Measurements from ENCODE around the gene CUL4A.

The CUL4A gene

GRCh38 chr13:113273851-113274590 is 64.6 kb downstream of the CUL4A start:
- DNase-seq (ENCODE audit: low read depth), result peak; percentile 29
- H3K36me3 ChIP-seq (ENCODE audit: control insufficient read depth, insufficient read depth, low read length, severe bottlenecking), result peaks cover under 1% of the 10 kb centered on the region
- no peaks in the 10 kb centered on the region for H3K27me3 ChIP-seq (replicated peaks; ENCODE audit: control insufficient read depth, insufficient read depth, low read length)
- H3K9me3 ChIP-seq (ENCODE audit: control insufficient read depth, low read length), result no peaks in the 10 kb centered on the region
- H3K4me3 ChIP-seq (ENCODE audit: low read length), result no peak overlapping the region
- H3K4me1 ChIP-seq (ENCODE audit: control insufficient read depth, insufficient read depth, low read length), result peaks cover 26% of the 10 kb centered on the region
- no peak overlapping the region for H3K9ac ChIP-seq (ENCODE audit: low read length)

DNA sequence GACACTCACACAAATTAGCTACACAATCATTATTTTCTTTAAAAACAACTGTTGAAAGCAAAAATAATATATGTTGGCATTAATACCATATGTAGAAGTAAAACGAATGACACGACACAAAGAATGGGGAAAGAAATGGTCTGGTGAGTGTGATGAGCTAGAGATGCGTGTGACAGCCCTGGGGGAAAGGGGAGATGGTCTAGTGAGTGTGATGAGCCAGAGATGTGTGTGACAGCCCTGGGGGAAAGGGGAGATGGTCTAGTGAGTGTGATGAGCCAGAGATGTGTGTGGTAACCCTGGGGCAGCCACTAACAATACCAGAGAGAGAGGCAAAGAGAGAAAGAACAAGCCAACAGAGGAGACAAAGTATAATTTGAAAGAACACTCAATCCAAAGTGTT is 65.3 kb downstream of the CUL4A start:
- Histone ChIP-seq H3K36me3 (ENCODE audit: control insufficient read depth, insufficient read depth, low read length, severe bottlenecking) (no peaks in the 10 kb centered on the region), H3K27me3 (replicated peaks; ENCODE audit: control insufficient read depth, insufficient read depth, low read length) (no peaks in the 10 kb centered on the region), H3K9ac (ENCODE audit: low read length) (no peak overlapping the region), H3K9me3 (ENCODE audit: control insufficient read depth, low read length) (no peaks in the 10 kb centered on the region), H3K4me1 (ENCODE audit: control insufficient read depth, insufficient read depth, low read length) (peaks cover 26% of the 10 kb centered on the region), H3K4me3 (ENCODE audit: low read length) (no peak overlapping the region)
- no peak for DNase-seq (ENCODE audit: low read depth)

- no peaks in the 10 kb centered on the region for H3K36me3 ChIP-seq (ENCODE audit: control insufficient read depth, insufficient read depth, low read length, severe bottlenecking)
- DNase-seq (ENCODE audit: low read depth), result peak; percentile 70
- H3K9ac ChIP-seq (ENCODE audit: low read length), result no peak overlapping the region
- H3K9me3 ChIP-seq (ENCODE audit: control insufficient read depth, low read length), result no peaks in the 10 kb centered on the region
- no peaks in the 10 kb centered on the region for H3K27me3 ChIP-seq (replicated peaks; ENCODE audit: control insufficient read depth, insufficient read depth, low read length)
- H3K4me3 ChIP-seq (ENCODE audit: low read length), result no peak overlapping the region
- peaks cover 26% of the 10 kb centered on the region for H3K4me1 ChIP-seq (ENCODE audit: control insufficient read depth, insufficient read depth, low read length)
Measured at GRCh38 chr13:113275387-113275786, 66.0 kb downstream of the CUL4A start.

DNA sequence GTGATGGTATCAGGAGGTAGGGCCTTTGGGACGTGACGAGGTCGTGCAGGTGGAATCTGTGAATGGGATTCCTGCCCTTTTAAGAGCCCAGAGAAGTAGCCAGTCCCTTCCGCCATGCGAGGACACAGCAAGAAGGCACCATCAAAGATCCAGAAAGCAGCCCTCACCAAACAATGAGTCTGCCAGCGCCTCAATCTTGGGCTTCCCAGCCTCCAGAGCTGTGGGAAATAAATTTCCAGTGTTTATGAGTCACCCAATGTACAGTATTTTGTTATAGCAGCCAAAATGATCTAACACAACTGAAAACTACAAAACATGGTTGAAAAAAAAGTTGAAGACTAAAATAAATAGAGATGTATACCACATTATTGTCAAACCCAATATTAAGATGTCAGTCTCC is 70.7 kb downstream of the CUL4A start:
- Histone ChIP-seq H3K36me3 (ENCODE audit: control insufficient read depth, insufficient read depth, low read length, severe bottlenecking) (no peaks in the 10 kb centered on the region), H3K9me3 (ENCODE audit: control insufficient read depth, low read length) (no peaks in the 10 kb centered on the region), H3K27me3 (replicated peaks; ENCODE audit: control insufficient read depth, insufficient read depth, low read length) (peaks cover 13% of the 10 kb centered on the region), H3K9ac (ENCODE audit: low read length) (no peak overlapping the region), H3K4me1 (ENCODE audit: control insufficient read depth, insufficient read depth, low read length) (peaks cover 3% of the 10 kb centered on the region), H3K4me3 (ENCODE audit: low read length) (no peak overlapping the region)
- no peak for DNase-seq (ENCODE audit: low read depth)

DNA sequence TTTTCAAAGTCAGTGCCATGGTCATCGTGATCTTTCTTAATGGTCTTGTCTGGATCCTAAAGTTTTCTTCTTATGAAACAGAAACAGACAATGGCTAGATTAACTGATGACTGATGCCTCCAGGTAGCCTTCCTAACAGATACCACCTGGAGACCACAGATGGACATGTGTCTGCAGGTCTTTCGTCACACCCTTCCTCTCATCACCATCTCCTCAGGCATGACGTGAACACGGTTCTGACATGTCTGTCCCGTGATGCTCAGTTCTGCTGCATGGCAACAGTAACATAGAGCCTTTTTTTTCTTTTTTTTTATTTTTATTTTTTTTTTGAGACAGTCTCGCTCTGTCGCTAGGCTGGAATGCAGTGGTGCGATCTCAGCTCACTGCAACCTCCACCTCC is 74.5 kb downstream of the CUL4A start:
- H3K9ac ChIP-seq (ENCODE audit: low read length), result no peak overlapping the region
- no peaks in the 10 kb centered on the region for H3K9me3 ChIP-seq (ENCODE audit: control insufficient read depth, low read length)
- no peaks in the 10 kb centered on the region for H3K36me3 ChIP-seq (ENCODE audit: control insufficient read depth, insufficient read depth, low read length, severe bottlenecking)
- no peak overlapping the region for H3K4me3 ChIP-seq (ENCODE audit: low read length)
- H3K4me1 ChIP-seq (ENCODE audit: control insufficient read depth, insufficient read depth, low read length), result no peaks in the 10 kb centered on the region
- H3K27me3 ChIP-seq (replicated peaks; ENCODE audit: control insufficient read depth, insufficient read depth, low read length), result peaks cover 26% of the 10 kb centered on the region
- DNase-seq (ENCODE audit: low read depth), result no peak

- Histone ChIP-seq H3K9me3 (ENCODE audit: control insufficient read depth, low read length) (no peaks in the 10 kb centered on the region), H3K36me3 (ENCODE audit: control insufficient read depth, insufficient read depth, low read length, severe bottlenecking) (no peaks in the 10 kb centered on the region), H3K9ac (ENCODE audit: low read length) (no peak overlapping the region), H3K27me3 (replicated peaks; ENCODE audit: control insufficient read depth, insufficient read depth, low read length) (peaks cover 28% of the 10 kb centered on the region), H3K4me3 (ENCODE audit: low read length) (no peak overlapping the region), H3K4me1 (ENCODE audit: control insufficient read depth, insufficient read depth, low read length) (peaks cover 5% of the 10 kb centered on the region)
- no peak for DNase-seq (ENCODE audit: low read depth)
Measured at GRCh38 chr13:113288880-113289279, 79.5 kb downstream of the CUL4A start.

DNA sequence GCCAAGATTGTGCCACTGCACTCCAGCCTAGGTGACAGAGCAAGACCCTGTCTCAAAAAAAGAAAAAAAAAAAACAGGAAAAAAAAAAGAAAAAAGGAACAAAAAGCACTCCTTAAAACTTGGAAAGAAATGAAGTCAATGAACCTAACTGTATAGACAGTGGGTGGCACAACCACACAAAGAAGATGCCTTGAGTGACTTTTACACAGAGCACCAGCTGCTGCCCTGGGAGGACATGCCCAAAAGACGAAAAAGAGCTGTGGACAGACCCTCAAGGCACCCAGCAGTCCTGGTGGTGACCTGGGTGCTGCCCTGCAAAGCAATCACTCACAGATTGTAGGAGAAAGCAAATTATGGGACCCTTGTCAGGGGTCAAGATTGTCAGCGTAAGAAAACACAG is 81.7 kb downstream of the CUL4A start:
- H3K4me3 ChIP-seq (ENCODE audit: low read length), result no peak overlapping the region
- DNase-seq (ENCODE audit: low read depth), result no peak
- no peak overlapping the region for H3K9ac ChIP-seq (ENCODE audit: low read length)
- H3K27me3 ChIP-seq (replicated peaks; ENCODE audit: control insufficient read depth, insufficient read depth, low read length), result peaks cover 24% of the 10 kb centered on the region
- no peaks in the 10 kb centered on the region for H3K36me3 ChIP-seq (ENCODE audit: control insufficient read depth, insufficient read depth, low read length, severe bottlenecking)
- no peaks in the 10 kb centered on the region for H3K9me3 ChIP-seq (ENCODE audit: control insufficient read depth, low read length)
- H3K4me1 ChIP-seq (ENCODE audit: control insufficient read depth, insufficient read depth, low read length), result peaks cover 5% of the 10 kb centered on the region

- peak; percentile 68 for DNase-seq (ENCODE audit: low read depth)
- H3K36me3 ChIP-seq (ENCODE audit: control insufficient read depth, insufficient read depth, low read length, severe bottlenecking), result no peaks in the 10 kb centered on the region
- peaks cover 24% of the 10 kb centered on the region for H3K27me3 ChIP-seq (replicated peaks; ENCODE audit: control insufficient read depth, insufficient read depth, low read length)
- peak overlapping the region; percentile 72 for H3K4me3 ChIP-seq (ENCODE audit: low read length)
- H3K9me3 ChIP-seq (ENCODE audit: control insufficient read depth, low read length), result no peaks in the 10 kb centered on the region
- peaks cover 11% of the 10 kb centered on the region for H3K4me1 ChIP-seq (ENCODE audit: control insufficient read depth, insufficient read depth, low read length)
- H3K9ac ChIP-seq (ENCODE audit: low read length), result peak overlapping the region; percentile 62
Measured at GRCh38 chr13:113292021-113292862, 82.8 kb downstream of the CUL4A start.

- H3K36me3 ChIP-seq (ENCODE audit: control insufficient read depth, insufficient read depth, low read length, severe bottlenecking), result no peaks in the 10 kb centered on the region
- H3K9me3 ChIP-seq (ENCODE audit: control insufficient read depth, low read length), result no peaks in the 10 kb centered on the region
- no peak overlapping the region for H3K4me3 ChIP-seq (ENCODE audit: low read length)
- no peak overlapping the region for H3K9ac ChIP-seq (ENCODE audit: low read length)
- peaks cover 16% of the 10 kb centered on the region for H3K27me3 ChIP-seq (replicated peaks; ENCODE audit: control insufficient read depth, insufficient read depth, low read length)
- no peak for DNase-seq (ENCODE audit: low read depth)
- peaks cover 15% of the 10 kb centered on the region for H3K4me1 ChIP-seq (ENCODE audit: control insufficient read depth, insufficient read depth, low read length)
Measured at GRCh38 chr13:113293686-113294085, 84.3 kb downstream of the CUL4A start.

- Histone ChIP-seq H3K27me3 (replicated peaks; ENCODE audit: control insufficient read depth, insufficient read depth, low read length) (no peaks in the 10 kb centered on the region), H3K36me3 (ENCODE audit: control insufficient read depth, insufficient read depth, low read length, severe bottlenecking) (no peaks in the 10 kb centered on the region), H3K9ac (ENCODE audit: low read length) (no peak overlapping the region), H3K4me1 (ENCODE audit: control insufficient read depth, insufficient read depth, low read length) (peaks cover 24% of the 10 kb centered on the region), H3K9me3 (ENCODE audit: control insufficient read depth, low read length) (no peaks in the 10 kb centered on the region), H3K4me3 (ENCODE audit: low read length) (no peak overlapping the region)
- no peak for DNase-seq (ENCODE audit: low read depth)
Measured at GRCh38 chr13:113295776-113296175, 86.4 kb downstream of the CUL4A start.

DNA sequence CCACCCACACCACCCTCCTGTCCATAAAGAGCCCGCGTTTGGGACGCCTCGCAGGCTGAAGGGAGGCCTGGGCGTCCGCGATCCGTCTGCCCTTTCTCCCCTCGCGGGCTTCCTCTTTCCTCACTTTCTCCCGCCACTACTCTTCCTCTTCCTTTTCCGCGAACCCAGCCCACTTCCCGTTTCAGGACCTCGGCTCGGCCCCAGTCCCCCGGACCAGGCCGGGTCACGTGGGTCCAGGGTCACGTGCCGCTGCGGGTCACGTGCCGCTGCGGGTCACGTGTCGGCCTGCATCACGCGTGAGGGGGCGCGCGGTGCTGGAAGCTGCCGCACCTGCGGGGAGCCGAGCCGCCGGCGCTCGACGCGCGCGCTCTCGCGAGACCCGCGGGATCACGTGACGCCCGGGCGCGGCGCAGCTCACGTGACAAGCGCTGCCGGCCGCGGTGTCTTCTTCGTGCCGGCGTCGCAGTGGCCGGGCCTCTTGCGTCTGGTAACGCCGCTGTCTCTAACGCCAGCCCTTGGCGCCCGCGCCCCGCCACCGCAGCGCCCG is 87.5 kb downstream of the CUL4A start, which contains the start of gene LAMP1:
TSS of gene LAMP1 (plus strand) at position 417 of the 547 bp plus-strand sequence. CDS start 196 bp downstream, outside the sequence.
- Histone ChIP-seq H3K9ac (ENCODE audit: low read length) (peak within 1 kb of the TSS; percentile 96), H3K36me3 (ENCODE audit: control insufficient read depth, insufficient read depth, low read length, severe bottlenecking) (no peaks in the 10 kb centered on the region), H3K27me3 (replicated peaks; ENCODE audit: control insufficient read depth, insufficient read depth, low read length) (no peaks in the 10 kb centered on the region), H3K4me3 (ENCODE audit: low read length) (peak within 1 kb of the TSS; percentile 88), H3K9me3 (ENCODE audit: control insufficient read depth, low read length) (no peaks in the 10 kb centered on the region), H3K4me1 (ENCODE audit: control insufficient read depth, insufficient read depth, low read length) (peaks cover 20% of the 10 kb centered on the region)
- peak; percentile 98 for DNase-seq (ENCODE audit: low read depth)

Data from adipocyte (in vitro differentiated cells).